Right atrium auricular region (tissue), 2 donors: ENCODE data around the gene CCBE1. TPM values are rescaled to one million over a fixed set of nuclear protein-coding genes. Genes with fewer than 3 reads are reported as not detected.
"Not testable (repeated sequence)": the region's sequence is repeated elsewhere in the genome, so short reads cannot be mapped to it uniquely, and the experiment has no call there.

Experiments used
- DNase-seq: peaks from one replicate; pipeline ENCODE4 v3.0.0-alpha.2; 2019; ENCODE audit warnings: low spot score
- H3K27ac ChIP-seq, 2 donors: fragments of 200-600 bp; sonication (generic); 1 replicate in 1 of 2; 2 replicates in 1 of 2; pipeline ENCODE4 v1.5.1; 2016 to 2019
- H3K27me3 ChIP-seq, 2 donors: fragments of 200-600 bp; sonication (generic); one replicate each; pipeline versions ENCODE4 v1.5.1 to v1.6.0; 2017 to 2019
- H3K36me3 ChIP-seq: fragments of 200-600 bp; sonication (generic); one replicate; pipeline ENCODE4 v1.5.1; 2016
- H3K4me1 ChIP-seq, 2 donors: fragments of 200-600 bp; sonication (generic); one replicate each; pipeline versions ENCODE4 v1.5.1 to v1.6.0; 2017 to 2019
- H3K4me3 ChIP-seq, 2 donors: fragments of 200-600 bp; sonication (generic); 1 replicate in 1 of 2; 2 replicates in 1 of 2; pipeline ENCODE4 v1.5.1; 2017 to 2019; ENCODE audit warnings: mild to moderate bottlenecking in 1 of 2, moderate library complexity in 1 of 2
- H3K9me3 ChIP-seq, 2 donors: fragments of 200-600 bp; sonication (generic); one replicate each; pipeline ENCODE4 v1.5.1; 2019
- CTCF ChIP-seq, 2 donors: fragments of 200-600 bp; sonication (generic); IDR thresholded peaks; one replicate each; pipeline ENCODE4 v1.5.1; 2019; ENCODE audit warnings: antibody characterized with exemption in 2 of 2
- total RNA-seq, 2 donors: library from RNA; depleted of rRNA; stranded (reverse); fragments of >200 nt; gene quantifications; one replicate each; pipeline ENCODE4 v1.1.0, GENCODE V29; 2016

CCBE1 gene
- total RNA-seq, 2 donors from 2014 or later, result 0.44 to 0.94 TPM

DNA sequence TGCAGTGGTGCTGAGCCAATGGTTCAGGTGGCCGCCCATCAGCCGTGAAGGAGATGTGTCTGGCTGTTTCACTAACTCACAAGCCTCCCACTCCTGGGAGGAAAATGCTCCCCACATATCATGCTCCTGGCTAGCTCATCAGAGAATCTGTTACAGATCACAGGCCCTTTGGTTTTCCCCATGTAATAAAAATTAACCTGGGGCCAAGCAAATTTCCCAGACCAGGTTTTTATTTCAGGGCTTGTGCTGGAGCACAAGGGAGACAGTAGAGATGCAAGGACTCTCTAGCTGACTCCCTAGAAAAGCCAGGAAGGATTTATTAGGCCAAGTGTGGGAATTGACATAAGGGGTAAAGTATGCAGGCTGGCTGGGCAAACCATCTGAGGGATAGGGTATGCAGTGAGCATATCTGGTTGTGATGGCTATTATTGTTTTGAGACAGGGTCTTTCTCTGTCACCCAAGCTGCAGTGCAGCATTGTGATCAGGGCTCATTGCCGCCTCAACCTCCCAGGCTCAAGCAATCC is 40.6 kb upstream of the CCBE1 start:
- TF ChIP-seq CTCF (IDR thresholded peaks at IDR 0.05), result no peak
- H3K36me3 ChIP-seq, result no peaks in the 10 kb centered on the region
- H3K9me3 ChIP-seq, result peaks cover 0 to 14% of the 10 kb centered on the region in 2 donors
- H3K4me1 ChIP-seq, result no peaks in the 10 kb centered on the region
- no peaks in the 10 kb centered on the region for H3K27me3 ChIP-seq
- H3K27ac ChIP-seq, result no peak overlapping the region
- H3K4me3 ChIP-seq, result no peak overlapping the region
- DNase-seq, result no peak

DNA sequence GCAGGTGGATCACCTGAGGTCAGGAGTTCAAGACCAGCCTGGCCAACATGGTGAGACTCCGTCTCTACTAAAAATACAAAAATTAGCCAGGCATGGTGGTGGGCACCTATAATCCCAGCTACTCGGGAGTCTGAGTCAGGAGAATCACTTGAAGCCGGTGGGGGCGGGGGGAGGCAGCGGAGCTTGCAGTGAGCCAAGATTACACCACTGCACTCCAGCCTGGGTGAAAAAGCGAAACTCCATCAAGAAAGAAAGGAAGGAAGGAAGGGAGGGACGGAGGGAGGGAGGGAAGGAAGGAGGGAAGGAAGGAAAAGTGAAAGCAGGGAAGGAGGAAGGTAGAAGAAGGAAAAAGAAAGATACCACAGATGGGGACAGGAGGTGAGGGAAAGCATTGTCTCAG is 40.1 kb upstream of the CCBE1 start:
- peaks cover 0 to 14% of the 10 kb centered on the region in 2 donors for H3K9me3 ChIP-seq
- not testable (repeated sequence) for DNase-seq, H3K4me1 ChIP-seq, H3K27ac ChIP-seq, H3K4me3 ChIP-seq, H3K27me3 ChIP-seq, H3K36me3 ChIP-seq

DNA sequence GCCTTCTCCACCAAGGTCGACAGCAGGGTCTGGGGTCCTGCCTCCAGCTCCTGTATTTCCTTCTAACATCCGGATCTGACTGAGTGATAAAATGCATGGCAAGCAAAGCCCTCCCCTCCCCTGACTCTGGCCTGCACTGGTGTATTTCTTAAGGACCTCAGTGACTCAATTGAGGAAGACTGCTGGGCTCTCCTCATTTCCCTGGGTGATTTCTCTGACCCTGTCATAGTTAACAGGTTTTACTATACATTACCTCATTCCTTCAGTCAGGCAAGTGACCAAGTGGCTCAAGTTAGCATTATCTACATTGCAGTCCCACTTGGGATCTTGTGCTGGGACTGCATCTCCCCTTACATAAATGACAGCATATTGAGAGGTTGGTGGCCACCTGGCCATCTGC is 38.8 kb upstream of the CCBE1 start:
- no peak overlapping the region for H3K4me3 ChIP-seq
- no peak for TF ChIP-seq CTCF (IDR thresholded peaks at IDR 0.05)
- no peak for DNase-seq

DNA sequence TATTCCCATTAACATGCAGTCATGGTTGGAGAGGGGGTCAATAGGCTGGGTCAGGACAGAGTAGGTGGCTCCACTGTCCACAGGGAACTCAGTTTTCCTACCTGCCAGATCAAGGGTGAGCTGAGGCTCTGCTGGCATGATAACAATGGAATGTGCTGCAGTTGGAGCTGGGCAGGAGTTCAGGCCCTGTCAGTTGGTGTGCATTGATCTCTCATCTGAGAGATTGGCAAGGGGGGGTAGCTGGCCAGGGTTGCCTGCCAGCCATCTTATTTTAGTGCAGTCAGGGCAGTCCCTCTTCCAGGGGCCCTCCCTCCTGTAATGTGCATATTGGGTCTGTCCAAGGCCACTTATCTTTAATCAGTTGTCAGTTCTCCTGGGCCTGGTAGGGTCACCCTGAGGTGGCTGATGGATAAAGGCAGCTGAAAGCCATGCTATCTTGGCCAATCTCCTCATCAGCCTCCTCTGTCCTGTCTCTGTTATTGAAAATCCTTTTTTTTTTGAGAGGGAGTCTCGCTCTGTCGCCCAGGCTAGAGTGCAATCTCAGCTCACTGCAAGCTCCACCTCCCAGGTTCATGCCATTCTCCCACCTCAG is 38.1 kb upstream of the CCBE1 start:
- no peak for TF ChIP-seq CTCF (IDR thresholded peaks at IDR 0.05)
- H3K9me3 ChIP-seq, result peaks cover 0 to 14% of the 10 kb centered on the region in 2 donors

More for the DNA sequence above, 38.8 kb upstream of the CCBE1 start:
- H3K27me3 ChIP-seq, result no peaks in the 10 kb centered on the region
- no peaks in the 10 kb centered on the region for H3K36me3 ChIP-seq
- no peaks in the 10 kb centered on the region for H3K4me1 ChIP-seq
- peaks cover 0 to 14% of the 10 kb centered on the region in 2 donors for H3K9me3 ChIP-seq
- no peak overlapping the region for H3K27ac ChIP-seq

DNA sequence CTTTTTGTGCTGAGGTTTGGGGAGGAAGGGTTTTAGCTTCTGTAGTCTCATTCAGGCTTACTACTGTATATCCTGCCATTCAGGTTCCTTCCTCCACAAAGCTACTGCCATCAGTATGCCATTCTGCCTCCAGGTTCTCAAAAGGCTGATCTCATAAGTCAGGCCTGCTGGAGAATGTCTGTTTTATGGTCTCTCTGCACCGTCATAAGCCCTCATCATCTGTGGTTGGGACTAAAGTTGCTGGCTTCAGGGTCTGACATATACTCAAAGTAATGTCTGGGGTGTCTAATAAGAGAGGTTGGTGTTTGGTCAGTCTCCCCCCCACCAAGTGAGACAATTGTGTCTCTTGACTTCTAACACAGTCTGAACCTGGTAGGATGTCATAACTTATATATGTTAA is 36.2 kb upstream of the CCBE1 start:
- H3K4me3 ChIP-seq, result no peak overlapping the region
- no peak for DNase-seq
- H3K4me1 ChIP-seq, result no peaks in the 10 kb centered on the region
- TF ChIP-seq CTCF (IDR thresholded peaks at IDR 0.05), result no peak
- H3K36me3 ChIP-seq, result no peaks in the 10 kb centered on the region
- H3K27ac ChIP-seq, result no peak overlapping the region
- H3K9me3 ChIP-seq, result peaks cover 0 to 2% of the 10 kb centered on the region in 2 donors
- H3K27me3 ChIP-seq, result no peaks in the 10 kb centered on the region

More for the DNA sequence above, 38.1 kb upstream of the CCBE1 start:
- DNase-seq, result no peak
- no peaks in the 10 kb centered on the region for H3K36me3 ChIP-seq
- no peak overlapping the region for H3K27ac ChIP-seq
- H3K27me3 ChIP-seq, result no peaks in the 10 kb centered on the region
- no peaks in the 10 kb centered on the region for H3K4me1 ChIP-seq
- no peak overlapping the region for H3K4me3 ChIP-seq

GRCh38 chr18:59730896-59731295 is 33.7 kb upstream of the CCBE1 start:
- no peak for DNase-seq
- TF ChIP-seq CTCF (IDR thresholded peaks at IDR 0.05), result no peak
- Histone ChIP-seq H3K4me1 (no peaks in the 10 kb centered on the region), H3K36me3 (no peaks in the 10 kb centered on the region), H3K27ac (no peak overlapping the region), H3K27me3 (no peaks in the 10 kb centered on the region), H3K9me3 (no peaks in the 10 kb centered on the region), H3K4me3 (no peak overlapping the region)
